GM21717 (cell line): ENCODE results near the gene TNPO3.
A peak's percentile ranks its signal among the peaks of the same experiment; 100 is the strongest.

Experiments used
- ATAC-seq: cut with Tn5 transposase; IDR thresholded peaks from one replicate; pipeline ENCODE4 v1.9.1; 2021; ENCODE audit warnings: mild to moderate bottlenecking, moderate library complexity; ENCODE audit not compliant: unreplicated experiment

The TNPO3 gene

GRCh38 chr7:128940494-128941322, 114.2 kb downstream of the TNPO3 start:
- ATAC-seq = peak; percentile 56

- peak; percentile 22 for ATAC-seq
Measured at GRCh38 chr7:128939861-128940410, 115.0 kb downstream of the TNPO3 start.

- ATAC-seq = peak; percentile 16
Measured at GRCh38 chr7:128939075-128939860, 115.6 kb downstream of the TNPO3 start.

- ATAC-seq = peak; percentile 8
Measured at GRCh38 chr7:128938544-128939074, 116.3 kb downstream of the TNPO3 start.

GRCh38 chr7:128937647-128938543, 117.0 kb downstream of the TNPO3 start, which contains the start of gene IRF5:
Gene IRF5, plus strand, starts transcription at chr7:128937927. Its CDS starts 4,155 bp downstream, at chr7:128942082.
- ATAC-seq = no peak

DNA sequence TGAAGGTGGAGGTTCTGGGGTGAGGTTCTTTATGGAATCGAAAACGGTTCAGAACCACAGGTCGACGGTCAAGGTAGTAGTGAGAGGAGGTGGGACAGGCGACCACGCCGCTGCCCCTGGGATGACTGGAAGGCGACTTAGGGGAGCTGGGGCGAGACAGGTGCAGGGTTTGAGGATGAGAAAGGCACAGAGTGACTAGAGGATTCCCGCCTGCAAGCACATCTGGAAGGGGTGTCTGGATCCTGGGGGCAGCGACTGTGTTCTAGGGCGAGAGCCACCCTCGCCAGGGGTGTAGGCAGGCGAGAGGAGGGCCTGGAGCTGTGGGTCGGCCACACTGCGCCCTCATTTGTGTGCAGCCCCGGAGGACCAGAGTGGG, 117.7 kb downstream of the TNPO3 start:
- ATAC-seq = no peak

DNA sequence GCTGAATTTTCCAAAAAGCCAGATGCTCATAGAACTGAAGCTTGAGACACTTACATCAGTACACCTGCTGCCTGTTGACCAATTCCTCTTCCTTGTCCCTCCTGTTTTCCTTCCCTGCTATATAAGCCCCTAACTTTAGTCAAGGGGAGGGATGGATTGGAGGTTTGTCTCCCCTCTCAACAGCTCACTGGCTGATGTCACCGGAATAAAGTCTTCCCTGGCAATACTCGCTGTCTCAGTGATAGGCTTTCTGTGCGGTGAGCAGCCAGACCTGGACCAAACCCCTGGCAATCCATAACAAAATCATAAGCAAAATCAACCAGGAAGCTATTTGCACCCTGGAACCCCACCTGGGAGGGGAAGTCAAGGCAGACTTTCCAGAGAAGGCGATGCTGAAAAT, 118.1 kb downstream of the TNPO3 start:
- ATAC-seq = no peak

- no peak for ATAC-seq
Measured at GRCh38 chr7:128935342-128935730, 119.6 kb downstream of the TNPO3 start.

DNA sequence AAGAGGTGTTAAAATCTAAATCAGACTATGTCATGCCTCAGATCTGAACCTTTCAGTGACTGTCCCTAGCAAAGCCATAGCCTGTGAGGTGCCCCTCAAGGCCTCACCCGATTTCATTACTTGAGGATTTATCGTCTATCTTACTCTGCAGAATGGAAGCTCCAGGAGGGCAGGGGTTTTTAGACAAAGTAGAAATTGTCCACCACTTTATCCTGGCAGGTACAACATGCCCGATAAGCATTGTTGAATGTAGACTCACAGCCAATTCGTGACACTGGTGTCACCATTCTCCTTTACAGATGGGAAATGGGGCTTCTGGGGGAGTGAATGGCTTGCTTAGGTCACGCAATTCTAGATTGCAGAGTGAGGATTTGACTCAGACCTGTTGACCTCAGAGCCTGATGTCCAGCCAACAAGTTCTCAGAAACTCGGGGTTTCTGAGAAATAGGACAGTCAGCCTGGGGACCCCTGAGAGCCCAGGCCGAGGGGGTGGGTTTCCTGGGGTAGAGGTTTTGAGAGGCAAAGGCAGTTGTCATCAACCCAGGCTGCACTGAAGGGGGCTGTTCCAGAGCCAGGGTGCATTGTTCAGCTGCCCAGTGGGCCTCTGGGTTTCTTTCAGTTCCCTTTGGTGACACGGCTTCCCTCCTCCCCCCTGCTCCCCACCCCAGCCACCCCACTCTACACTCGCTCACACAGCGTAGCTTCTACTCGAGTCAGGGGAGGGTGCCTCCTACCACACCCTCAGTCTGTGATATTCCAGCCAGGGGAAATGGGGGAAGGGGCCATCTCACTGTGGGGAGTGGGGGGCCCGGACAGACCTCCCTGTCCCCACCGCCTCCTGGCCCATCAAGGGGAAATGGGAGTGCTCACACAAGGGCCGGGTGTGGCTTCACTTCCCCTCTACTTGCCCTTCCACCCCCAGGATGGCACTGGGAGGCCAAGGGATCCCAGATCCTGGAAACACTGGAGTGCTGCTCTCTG, 120.3 kb downstream of the TNPO3 start:
- ATAC-seq = peak; percentile 27

DNA sequence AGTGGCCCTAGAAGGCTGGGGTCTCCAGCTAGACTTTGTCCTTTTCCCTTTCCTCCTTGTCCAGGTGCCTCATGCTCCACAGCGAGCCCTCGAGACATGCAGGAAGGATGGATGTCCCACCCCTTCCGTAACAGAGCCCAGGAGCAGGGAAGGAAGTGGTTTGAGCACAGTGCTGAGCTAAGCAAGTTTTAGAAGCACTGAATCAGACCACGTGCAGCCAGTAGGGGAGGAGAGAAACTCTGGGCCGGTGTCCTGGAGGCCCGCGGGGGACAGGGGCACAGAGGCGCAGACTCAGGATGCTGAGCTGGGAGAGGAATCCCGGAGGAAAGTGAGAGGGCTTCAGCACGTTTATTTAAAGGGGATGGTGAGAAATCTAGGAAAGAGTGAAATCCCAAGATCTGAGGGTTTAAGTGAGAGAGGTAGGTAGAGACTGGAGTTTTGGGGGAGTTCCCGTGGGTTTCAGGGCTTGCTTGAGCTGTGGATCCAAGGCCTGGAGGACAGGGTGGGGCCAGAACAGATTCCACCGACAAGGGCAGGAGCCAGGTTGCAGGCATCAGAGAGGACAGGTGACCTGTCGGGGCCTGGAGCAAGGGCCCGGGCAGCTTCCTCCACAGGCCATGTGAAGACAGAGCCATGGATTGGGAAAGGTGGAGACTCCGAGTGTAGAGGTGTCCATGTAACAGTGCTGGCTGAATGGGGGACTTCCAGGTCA, 121.6 kb downstream of the TNPO3 start:
- peak; percentile 39 for ATAC-seq

DNA sequence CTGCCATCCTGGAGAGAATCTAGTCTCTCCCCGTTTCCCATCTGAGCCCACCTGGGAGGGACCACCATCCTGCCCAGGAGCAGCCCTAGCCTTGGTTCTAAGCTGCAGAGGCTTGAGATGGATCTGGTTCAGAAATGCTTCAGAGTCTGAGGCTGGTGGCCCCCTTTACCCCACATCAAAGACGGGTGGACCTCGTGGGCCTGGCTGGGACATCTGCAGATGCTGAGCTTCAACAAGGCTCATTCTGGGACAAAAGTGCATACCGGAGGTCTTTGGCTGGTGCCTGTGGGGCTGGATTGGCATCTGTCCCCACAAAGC, 122.1 kb downstream of the TNPO3 start:
- no peak for ATAC-seq

DNA sequence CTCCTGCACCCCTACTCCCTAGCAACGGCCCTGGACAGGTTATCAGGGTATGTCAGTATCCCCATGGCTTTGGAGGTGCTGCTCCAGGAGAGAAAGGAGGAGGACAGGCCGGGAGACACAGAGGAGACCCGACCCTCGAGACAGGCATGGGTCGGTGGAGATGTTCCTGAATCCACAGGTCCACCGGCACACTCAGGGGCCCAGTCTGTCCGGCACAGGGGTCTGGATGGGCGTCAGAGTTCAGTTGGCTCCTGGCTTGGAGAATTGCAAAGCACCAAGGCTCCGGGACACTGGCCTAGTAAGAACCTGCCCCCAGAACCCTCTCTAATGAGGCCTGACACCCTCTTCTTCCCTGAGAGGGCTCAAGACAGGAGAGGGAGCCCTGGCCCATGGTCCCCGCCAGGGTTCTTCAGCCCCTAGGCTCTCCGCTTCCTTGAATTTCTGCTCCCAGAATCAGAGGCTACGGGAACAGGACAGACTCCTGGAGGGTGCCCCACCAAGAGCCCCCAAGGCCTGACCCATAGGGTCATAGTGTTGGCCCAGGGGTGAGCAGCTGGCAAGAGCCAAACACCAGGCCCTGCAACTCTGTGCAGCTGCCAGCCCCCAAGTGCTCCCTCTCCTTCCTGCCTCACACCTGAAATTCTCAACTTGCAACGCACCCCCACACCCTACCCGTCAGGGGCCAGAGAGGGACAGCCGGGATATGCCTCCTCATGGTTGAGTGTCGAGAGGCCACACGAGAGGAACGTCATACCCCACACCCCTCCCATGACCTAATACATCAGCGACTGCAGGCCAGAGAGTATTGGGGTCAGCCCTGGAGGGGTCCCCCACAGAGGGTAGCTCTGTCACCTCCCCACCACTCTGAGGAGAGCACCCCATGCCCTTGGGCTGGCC, 122.7 kb downstream of the TNPO3 start:
- ATAC-seq = no peak

- ATAC-seq = no peak
Measured at GRCh38 chr7:128931190-128931798, 123.6 kb downstream of the TNPO3 start.

GRCh38 chr7:128928882-128929788, 125.8 kb downstream of the TNPO3 start:
- no peak for ATAC-seq

DNA sequence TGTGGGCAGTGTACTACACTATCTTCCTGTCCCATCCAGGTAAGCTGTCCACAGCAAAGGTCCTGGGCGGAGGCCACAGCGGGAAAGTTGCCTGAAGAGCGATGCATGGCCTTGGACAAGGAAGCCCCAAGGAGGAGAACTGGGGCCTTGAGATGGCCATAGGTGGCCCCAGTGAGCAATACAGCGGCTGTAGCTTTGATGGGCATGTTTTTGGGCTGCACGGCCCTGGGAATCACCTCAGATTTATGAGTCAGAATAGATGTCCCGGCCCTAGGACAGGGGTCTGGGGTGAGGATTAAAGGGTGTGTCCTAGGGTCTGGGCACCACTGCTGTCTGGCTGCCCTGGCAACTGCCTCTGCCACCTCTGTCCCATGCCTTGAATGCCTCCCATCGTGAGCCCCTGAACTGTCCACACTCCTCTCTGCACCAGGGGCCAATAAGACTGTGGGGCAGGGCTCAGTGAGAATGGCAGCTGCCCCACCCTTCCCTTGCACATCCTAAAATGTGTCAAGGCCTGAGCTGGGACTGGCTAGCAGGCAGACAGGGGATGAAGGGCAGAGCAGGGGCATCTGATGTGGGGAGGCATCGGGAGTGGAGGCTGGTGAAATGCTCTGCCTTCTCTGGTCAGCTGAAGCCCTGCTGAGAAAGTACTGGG, 126.6 kb downstream of the TNPO3 start:
- no peak for ATAC-seq
